LoVo (cell line): ENCODE data around the gene CLIC1.

Source experiments
- DNase-seq: peaks from one replicate; pipeline ENCODE4 v3.0.0-alpha.2; 2016; ENCODE audit warnings: low spot score

The CLIC1 gene

GRCh38 chr6:31701666-31702404 lies 34.5 kb downstream of the CLIC1 start:
- no peak for DNase-seq

GRCh38 chr6:31700740-31701401 lies 35.5 kb downstream of the CLIC1 start:
- DNase-seq: no peak

GRCh38 chr6:31697555-31697954 lies 38.8 kb downstream of the CLIC1 start:
- DNase-seq: no peak

- no peak for DNase-seq
Observed at GRCh38 chr6:31693535-31693934, 42.8 kb downstream of the CLIC1 start.

GRCh38 chr6:31692886-31693285 lies 43.4 kb downstream of the CLIC1 start:
- DNase-seq: no peak

GRCh38 chr6:31692353-31692752 lies 44.0 kb downstream of the CLIC1 start:
- no peak for DNase-seq

GRCh38 chr6:31691564-31692108 lies 44.7 kb downstream of the CLIC1 start:
- no peak for DNase-seq

- no peak for DNase-seq
Observed at GRCh38 chr6:31691078-31691463, 45.3 kb downstream of the CLIC1 start.

- DNase-seq: peak; percentile 54
Observed at GRCh38 chr6:31690231-31691077, 45.9 kb downstream of the CLIC1 start.

- DNase-seq: no peak
Observed at GRCh38 chr6:31689249-31690110, 46.9 kb downstream of the CLIC1 start.

GRCh38 chr6:31687860-31688693 lies 48.3 kb downstream of the CLIC1 start:
- DNase-seq: no peak

GRCh38 chr6:31687321-31687720 lies 49.0 kb downstream of the CLIC1 start:
- DNase-seq: no peak

GRCh38 chr6:31686483-31686882 lies 49.8 kb downstream of the CLIC1 start:
- no peak for DNase-seq

- no peak for DNase-seq
Observed at GRCh38 chr6:31683591-31683990, 52.7 kb downstream of the CLIC1 start.

GRCh38 chr6:31681135-31681671 lies 55.1 kb downstream of the CLIC1 start:
- DNase-seq: peak; percentile 31
